NCI-H1694 (cell line): ENCODE data around the gene CDC42BPG.

Experiments used
- DNase-seq: peaks from one replicate; lab custom pipeline; 2025; lab: John Stamatoyannopoulos, UW

Gene CDC42BPG

GRCh38 chr11:64865286-64866172, 21.1 kb upstream of the CDC42BPG start:
- DNase-seq = no peak

DNA sequence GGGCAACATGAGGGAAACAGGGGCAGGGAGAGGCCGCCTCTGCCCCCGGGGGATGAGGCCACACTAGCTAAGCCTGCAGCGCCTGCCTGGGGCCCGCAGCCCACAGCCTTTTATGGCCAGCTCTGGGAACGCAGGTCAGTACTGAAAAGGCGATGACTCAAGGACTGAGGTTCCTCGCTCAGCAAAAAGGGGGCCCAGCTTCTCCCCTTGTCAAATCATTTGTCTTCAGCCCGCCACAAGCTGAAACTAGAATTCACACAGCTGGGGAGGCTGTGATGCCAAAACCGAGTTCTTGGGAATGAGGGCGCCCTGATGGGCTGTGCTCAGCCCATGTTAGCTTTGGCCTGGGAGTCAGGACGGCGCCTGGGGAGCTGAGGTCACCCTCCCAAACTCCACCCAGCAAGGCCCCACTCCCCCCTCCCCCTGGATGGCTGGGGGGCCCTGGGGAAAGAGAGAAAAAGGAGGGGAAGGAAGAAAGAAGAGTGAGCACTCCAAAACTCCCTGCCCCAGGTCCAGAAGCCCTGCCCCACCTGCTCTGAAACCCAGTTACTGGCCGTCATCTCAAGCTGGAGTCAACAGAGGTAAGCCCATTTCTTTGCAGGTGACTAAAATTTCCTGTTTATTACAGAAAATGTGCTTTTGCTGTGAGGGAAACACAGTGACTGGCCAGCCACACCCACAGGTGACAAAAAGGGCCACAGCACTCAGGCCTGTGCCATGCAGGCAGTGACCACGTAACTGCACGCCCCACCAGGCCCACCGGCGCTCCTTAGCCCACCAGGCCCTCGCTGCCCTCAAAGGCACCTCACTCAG, 20.2 kb upstream of the CDC42BPG start:
- no peak for DNase-seq

GRCh38 chr11:64864135-64864472, 19.7 kb upstream of the CDC42BPG start:
- no peak for DNase-seq

DNA sequence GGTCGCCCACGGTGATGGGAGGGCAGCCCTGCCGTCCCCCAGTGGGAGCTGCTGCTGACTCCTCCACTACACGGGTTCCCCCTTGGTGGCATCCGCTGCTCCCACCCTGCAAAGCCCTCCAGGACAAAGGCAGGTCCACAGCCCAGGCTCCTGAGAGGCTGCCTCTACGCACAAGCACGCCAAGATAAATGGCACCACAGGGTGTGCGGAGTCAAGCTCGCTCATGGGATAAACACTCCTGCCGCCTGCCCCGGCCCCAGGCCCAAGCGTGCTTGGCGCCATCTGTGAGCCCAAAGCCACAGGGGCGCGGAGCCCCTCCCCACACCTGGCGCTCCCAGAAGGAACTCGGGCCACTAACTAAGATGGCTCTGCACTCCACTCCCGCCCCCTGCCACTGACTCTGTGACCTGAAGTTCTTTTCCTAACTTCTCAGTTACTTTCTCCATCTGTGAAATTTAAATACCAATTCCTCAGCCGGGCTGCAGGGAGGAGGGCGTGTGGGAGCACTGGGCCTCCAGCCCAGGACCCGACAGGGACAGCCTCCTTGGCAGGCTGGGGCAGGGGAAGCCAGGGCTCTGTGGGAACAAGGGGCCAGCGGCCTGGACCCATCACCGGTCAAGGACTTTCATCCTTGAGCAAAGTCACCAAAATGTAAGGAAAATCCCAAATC, 19.1 kb upstream of the CDC42BPG start:
- no peak for DNase-seq

DNA sequence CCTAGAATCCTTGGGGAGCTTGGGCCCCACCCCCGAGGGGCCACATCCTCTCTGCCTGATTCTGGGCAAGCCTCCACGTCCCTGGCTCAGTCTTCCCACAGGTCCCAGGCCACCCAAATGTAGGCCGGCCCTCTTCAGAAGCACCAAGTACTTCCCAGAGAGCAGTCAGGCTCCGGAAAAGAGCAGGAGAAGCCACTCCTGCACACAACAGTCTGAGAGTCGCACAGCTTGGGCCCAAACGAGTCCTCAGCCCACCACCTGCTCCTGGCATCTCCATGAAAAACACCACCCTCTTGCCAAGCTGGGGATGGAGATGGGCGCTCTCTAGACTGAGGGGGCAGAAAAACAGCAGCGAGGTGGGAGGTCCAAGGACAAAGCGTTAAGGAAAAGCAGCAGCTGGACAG, 18.5 kb upstream of the CDC42BPG start:
- no peak for DNase-seq

DNA sequence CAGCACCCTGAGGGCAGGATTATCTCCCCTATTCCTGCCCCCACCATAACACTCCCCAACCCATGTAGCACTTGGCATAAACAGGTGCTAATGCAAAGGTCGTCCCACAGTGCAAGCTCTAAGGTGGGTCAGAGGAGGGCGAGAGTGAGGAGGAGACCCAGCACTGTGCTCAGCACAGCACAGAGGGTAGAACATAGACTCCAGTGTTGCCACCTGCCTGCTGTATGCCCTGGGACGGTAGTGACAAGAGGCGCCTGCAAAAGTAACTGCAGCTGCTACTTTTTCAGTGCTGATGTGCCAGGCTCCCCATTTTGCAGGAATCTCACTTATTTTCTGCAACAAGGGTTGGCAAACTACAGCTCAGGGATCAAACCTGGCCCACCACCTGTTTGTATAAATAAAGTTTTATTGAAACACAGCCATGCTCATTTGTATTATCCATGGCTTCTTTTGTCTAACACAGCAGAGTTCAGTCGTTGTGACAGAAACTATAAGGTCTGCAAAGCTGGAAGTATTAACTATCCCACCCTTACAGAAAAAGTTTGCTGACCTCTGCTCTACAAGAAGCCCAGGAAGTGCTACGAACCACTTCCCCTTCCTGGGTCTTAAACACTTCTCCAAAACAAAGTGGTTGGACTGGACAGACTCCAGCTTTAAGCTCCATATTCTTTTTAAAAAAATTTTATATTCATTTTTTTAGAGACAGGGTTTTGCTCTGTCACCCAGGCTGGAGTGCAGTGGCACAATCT, 16.9 kb upstream of the CDC42BPG start:
- DNase-seq = no peak

DNA sequence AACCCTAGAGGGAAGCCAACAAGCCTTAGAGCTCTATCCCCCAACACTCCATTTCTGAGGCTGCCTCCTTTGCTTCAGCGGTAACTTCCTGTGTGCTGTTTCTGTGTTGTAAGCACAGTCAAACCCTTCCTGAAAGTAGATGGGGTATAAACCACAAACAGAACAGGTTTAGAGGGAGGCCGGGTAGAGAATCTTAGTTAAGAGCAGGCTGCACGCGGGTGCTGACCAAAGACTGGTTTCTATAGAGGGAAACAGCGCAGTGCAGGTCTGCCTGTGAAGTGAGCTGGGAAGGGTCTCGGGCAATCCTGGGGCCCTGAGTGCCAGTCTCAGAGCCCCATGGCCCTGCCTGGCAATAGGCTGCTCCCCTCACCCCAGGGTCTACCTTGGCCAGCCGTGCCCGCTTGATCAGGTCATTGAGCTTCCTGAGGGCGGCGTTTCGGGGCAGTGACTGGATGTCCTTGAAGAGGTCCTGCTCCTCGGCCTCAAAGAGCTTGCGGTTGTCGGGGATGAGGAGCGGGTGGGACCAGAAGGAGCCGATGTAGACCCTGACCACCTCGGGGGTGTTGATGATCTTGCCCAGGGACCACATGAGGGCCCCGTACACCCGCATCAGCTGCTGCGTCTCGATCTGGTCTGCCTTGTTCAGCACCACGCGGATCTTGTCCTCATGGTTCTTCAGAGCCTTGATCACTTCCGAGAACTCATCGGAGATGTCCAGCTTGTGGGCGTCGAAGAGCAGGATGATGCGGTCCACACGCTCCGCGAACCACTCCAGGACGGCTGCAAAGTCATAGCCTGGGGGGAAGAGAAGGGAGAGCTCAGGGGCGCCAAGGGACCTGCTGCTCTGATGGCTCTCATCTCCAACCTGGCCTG, 15.3 kb upstream of the CDC42BPG start:
- DNase-seq = no peak

DNA sequence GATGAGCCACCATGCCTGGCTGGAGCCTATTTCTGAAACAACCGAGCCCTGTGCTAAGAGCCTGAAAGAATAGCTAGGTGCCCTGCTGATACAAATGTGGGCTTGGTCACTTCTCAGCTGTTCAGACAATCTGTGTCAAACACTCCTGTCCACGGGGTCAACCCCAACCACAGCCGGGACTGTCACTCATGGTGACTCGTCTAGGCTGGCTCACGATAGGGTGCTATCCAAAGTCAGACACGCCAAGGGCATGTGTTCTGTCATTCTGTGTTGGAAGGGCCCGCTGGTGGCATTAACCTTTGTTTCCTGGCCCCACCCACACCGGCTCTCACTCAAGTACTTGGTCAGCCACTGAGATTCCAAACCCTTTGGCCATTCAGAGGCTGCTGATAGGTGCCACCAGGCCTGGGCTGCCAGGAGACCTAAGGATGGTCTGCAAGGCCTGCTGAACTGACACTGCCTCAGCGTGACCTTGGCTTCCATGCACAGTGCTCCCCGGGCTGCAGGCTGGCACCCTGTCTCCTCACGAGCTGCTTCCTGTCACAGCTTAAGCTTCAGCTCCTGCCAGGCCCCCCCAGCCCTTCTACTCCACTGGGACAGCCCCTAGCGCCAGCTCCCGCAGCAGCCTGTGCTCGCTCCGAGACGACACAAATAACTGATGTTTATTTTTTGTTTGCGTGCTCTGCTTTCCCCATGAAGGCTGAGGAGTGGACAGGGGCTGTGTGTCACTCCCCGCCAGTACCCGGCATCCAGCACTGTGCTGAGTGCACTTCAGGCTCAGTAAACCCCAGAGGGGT, 14.2 kb upstream of the CDC42BPG start:
- DNase-seq = no peak

DNA sequence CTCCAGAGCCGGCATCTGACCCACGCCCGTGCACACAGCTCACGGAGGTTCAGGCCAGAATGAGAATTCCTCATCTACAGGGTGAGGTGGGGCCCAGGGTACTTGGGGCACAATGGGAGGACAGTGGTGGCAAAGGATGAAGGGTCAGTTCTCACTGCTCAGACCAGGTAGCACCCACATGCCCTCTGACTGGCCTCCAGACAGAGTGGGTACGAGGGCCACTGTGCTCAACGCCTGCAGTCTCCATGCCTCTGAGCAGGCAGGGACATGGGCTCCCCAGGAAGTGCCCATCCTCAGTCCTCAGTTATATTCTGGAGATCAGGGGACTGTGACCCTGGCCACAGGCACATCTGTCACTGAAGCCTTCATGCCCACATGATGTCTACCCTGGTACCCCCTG, 13.0 kb upstream of the CDC42BPG start:
- no peak for DNase-seq

GRCh38 chr11:64856382-64857227, 12.2 kb upstream of the CDC42BPG start:
- DNase-seq = no peak

DNA sequence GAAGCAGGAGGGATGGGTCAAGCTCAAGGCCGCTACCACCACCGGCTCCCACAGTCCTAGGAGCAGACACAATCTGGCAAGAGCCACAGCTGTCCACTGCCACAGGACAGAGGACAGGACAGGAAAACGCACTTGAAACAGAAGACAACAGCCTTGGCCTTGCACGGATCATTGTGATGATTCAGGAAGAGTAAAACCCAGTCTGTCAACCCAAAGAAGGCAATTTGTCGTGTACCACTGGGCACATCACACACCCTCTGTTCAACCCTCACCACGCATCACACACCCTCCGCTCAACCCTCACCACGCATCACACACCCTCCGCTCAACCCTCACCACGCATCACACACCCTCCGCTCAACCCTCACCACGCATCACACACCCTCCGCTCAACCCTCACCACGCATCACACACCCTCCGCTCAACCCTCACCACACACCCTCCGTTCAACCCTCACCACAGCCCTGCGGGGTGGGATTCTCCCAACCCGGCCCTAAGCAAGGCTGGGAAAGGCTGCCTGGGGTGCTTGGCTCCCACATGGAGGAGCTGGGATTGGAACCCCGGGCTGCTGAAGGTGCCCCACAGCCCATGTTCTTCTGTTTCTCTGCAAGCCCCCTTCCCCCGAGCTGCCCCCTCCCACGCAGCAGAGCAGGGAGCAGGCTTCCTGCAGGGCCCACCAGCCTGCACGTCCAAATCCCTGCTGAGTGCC, 11.3 kb upstream of the CDC42BPG start:
- DNase-seq = no peak

DNA sequence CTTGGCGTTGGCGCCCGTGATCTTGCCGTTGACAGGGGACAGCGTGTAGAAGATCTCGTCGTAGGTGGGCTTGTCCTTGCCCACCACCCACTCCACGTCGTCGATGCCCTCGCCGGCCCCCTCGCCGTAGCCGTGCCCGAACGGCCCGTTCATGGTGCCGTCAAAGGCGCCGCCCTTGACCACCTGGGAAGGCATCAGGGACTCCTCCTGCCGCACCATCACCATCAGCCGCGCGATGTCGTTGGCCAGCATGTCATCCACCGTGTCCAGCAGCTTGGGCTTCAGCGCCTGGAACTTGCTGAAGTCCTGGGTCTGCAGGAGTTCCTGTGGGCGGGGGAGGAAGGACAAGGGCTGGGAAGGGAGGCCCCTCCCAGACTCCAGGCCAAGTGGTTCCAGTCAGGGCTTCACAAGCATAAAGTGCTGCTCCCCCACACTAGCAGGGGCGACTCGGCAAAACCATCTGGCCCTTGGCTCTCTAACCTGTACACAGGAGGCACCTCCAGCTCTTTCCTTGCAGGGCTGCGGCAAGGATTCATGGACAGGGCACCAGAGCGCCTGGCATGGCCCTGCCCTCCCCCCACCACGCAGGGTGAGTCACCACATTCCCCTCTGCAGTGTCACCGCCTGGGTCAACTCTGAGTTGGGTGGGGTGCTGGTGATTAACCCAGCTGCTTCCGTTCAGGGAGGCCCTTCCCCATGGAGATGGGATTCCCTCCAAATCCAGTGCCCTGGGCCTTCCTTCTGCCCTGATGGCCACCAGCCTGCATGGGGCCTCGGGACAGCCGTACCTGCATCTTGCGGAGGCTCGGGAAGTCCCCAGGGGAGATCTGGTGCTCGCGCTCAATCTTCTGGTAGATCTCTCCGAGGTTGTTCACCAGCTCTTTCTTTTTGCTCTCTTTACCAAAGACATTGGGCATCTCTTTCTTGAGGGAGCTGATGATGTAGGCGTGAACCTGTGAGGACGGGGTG, 10.4 kb upstream of the CDC42BPG start:
- no peak for DNase-seq

DNA sequence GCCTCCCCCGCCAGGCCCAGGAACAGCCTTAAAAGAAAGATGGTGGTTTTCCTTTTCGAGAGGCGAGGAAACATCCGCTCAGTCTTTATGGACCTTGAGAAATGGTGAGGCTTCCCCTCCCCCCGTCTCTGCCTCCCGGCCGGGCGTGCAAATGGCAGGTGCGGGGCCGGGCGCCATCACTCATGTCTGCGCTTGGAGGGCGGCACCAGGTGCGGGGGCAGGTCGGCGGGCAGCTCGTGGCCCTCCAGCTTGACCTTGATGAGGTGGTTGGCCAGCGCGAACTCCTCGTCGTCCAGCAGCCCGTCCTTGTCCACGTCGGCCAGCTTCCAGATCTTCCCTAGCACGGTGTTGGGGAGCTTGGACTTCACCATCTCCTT, 9.7 kb upstream of the CDC42BPG start:
- DNase-seq = no peak

GRCh38 chr11:64853709-64854108, 9.3 kb upstream of the CDC42BPG start:
- no peak for DNase-seq

GRCh38 chr11:64852804-64853509, 8.5 kb upstream of the CDC42BPG start:
- DNase-seq = no peak

- no peak for DNase-seq
These were observed 7.4 kb upstream of the CDC42BPG start for GRCh38 chr11:64851831-64852351.
